PC-9 (cell line): Measurements from ENCODE around the gene DIPK2A.

Source experiments
- EZH2 ChIP-seq: fragments of 200-600 bp; sonication (generic); IDR thresholded peaks from 2 replicates; pipeline ENCODE4 v1.8.0; 2017; ENCODE audit warnings: antibody characterized with exemption, low read depth
- TF ChIP-seq, protein P1 (sequence below): fragments of 200-600 bp; sonication (generic); conservative IDR thresholded peaks from 2 replicates; pipeline ENCODE4 v1.6.1; 2017; ENCODE audit warnings: mixed run types, antibody characterized with exemption, mild to moderate bottlenecking, moderate library complexity

DNA sequence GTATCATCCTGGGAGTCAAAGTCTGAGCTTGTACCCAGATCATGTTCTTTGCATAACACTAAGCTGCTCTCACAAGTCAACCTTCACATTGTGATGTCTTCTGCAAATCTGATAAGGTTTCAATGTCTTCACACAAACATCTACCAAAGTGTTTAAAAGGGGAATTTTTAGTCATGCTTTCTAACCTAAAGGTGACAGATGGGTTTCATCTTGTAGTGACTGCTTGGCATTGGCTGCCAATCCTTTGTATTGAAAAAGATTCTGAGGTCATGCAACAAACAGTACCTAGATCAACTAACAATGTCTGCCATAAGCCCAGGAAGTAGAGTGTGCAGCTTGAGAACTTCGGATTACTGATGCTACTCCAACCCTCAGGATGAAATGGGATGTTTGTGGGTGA lies 43.6 kb upstream of the DIPK2A start:
- TF ChIP-seq, protein P1, sequence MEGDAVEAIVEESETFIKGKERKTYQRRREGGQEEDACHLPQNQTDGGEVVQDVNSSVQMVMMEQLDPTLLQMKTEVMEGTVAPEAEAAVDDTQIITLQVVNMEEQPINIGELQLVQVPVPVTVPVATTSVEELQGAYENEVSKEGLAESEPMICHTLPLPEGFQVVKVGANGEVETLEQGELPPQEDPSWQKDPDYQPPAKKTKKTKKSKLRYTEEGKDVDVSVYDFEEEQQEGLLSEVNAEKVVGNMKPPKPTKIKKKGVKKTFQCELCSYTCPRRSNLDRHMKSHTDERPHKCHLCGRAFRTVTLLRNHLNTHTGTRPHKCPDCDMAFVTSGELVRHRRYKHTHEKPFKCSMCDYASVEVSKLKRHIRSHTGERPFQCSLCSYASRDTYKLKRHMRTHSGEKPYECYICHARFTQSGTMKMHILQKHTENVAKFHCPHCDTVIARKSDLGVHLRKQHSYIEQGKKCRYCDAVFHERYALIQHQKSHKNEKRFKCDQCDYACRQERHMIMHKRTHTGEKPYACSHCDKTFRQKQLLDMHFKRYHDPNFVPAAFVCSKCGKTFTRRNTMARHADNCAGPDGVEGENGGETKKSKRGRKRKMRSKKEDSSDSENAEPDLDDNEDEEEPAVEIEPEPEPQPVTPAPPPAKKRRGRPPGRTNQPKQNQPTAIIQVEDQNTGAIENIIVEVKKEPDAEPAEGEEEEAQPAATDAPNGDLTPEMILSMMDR: no peak
- TF ChIP-seq EZH2: no peak
